ENCODE data around the gene ENTPD3. TPM values are rescaled to one million over a fixed set of nuclear protein-coding genes. Genes with fewer than 3 reads are reported as not detected.
A peak's percentile ranks its signal among the peaks of the same experiment; 100 is the strongest.

Gene ENTPD3
- total RNA-seq, 4 donors from 2014 or later, result 2.1 to 5.7 (median 4.9) TPM

DNA sequence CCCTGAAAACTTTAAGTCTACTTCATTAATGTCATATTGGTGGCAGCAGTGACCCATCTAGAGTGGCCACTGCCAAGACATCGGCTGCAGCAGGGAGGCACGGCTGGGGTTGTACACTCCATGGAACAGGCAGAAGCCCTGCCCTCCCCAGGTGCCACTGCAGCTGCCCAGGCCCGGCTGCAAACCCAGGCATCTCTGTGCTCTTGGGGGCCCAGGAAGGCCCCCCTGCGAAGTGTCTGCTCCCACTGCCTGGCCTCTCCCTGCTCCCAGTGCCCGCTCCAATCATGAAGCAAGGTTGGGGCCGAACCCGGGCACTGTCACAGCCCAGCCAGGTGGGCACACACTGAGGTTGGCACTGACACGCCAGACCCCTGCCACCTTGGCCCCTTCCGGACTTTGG lies 58.1 kb downstream of the ENTPD3 start:
- 91 to 93% methylated on average over 6 to 8 of the region's 9 CpGs for WGBS, 2 donors
- Histone ChIP-seq H3K9me3 (no peaks in the 10 kb centered on the region), H3K27me3 (no peaks in the 10 kb centered on the region), H3K4me3 (replicated peaks in 1 of 3) (no peak overlapping the region), H3K27ac (no peak overlapping the region), H3K4me1 (no peaks in the 10 kb centered on the region), H3K36me3 (no peaks in the 10 kb centered on the region)
- intact Hi-C loops (cut with DNase I), result no loop called here
- TF ChIP-seq POLR2A (IDR thresholded peaks at IDR 0.05), result no peak
- TF ChIP-seq, protein P1, sequence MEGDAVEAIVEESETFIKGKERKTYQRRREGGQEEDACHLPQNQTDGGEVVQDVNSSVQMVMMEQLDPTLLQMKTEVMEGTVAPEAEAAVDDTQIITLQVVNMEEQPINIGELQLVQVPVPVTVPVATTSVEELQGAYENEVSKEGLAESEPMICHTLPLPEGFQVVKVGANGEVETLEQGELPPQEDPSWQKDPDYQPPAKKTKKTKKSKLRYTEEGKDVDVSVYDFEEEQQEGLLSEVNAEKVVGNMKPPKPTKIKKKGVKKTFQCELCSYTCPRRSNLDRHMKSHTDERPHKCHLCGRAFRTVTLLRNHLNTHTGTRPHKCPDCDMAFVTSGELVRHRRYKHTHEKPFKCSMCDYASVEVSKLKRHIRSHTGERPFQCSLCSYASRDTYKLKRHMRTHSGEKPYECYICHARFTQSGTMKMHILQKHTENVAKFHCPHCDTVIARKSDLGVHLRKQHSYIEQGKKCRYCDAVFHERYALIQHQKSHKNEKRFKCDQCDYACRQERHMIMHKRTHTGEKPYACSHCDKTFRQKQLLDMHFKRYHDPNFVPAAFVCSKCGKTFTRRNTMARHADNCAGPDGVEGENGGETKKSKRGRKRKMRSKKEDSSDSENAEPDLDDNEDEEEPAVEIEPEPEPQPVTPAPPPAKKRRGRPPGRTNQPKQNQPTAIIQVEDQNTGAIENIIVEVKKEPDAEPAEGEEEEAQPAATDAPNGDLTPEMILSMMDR (IDR thresholded peaks at IDR 0.05), result no peak
- no peak for DNase-seq

DNA sequence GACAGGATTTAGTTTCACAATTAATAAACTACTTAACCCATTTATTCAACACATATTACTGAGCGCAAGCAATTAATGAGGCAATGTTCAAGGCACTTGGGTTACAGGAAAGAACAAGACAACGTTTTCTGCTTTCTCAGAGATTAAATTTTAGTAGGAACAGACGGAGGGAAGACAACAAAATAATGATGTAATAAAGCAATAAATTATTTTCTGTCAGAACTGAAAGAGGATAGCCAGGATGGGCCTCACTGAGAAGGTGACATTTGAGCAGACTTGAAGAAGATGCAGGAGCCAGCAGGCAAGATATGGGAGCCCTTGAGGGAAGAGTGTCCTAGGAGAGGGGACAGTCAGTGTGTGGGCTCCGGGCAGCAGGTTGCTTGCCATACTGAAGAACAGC lies 58.9 kb downstream of the ENTPD3 start:
- no peaks in the 10 kb centered on the region for H3K9me3 ChIP-seq
- TF ChIP-seq, protein P1 (IDR thresholded peaks at IDR 0.05), result no peak
- no peak for TF ChIP-seq POLR2A (IDR thresholded peaks at IDR 0.05)
- no peaks in the 10 kb centered on the region for H3K36me3 ChIP-seq
- no peak overlapping the region for H3K27ac ChIP-seq
- intact Hi-C loops (cut with DNase I), result no loop called here
- DNase-seq, result no peak
- 78 to 79% methylated on average over 4 of the region's 4 CpGs for WGBS, 2 donors
- no peak overlapping the region for H3K4me3 ChIP-seq (replicated peaks in 1 of 3)
- no peaks in the 10 kb centered on the region for H3K27me3 ChIP-seq
- no peaks in the 10 kb centered on the region for H3K4me1 ChIP-seq

DNA sequence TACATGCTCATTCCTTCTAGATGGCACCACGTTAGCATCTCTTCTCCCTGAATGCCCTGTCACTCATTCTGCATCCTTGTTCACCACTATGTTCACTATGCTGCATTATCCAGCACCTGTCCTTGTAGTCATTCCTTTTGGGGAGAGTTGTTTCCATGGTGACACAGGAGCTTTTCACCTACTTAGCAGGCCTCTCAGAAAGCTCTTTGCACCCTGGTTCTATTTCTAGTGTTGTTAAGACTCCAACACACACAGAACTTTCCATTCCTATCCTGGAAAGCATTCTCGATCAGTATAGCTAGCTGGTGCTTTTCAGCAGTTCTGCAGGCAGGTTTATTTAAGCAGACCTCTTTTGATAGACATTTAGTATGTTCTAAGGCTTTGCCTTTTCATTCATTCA lies 63.5 kb downstream of the ENTPD3 start:
- Histone ChIP-seq H3K4me1 (peaks cover 4 to 11% of the 10 kb centered on the region in 2 donors), H3K9me3 (no peaks in the 10 kb centered on the region), H3K27me3 (no peaks in the 10 kb centered on the region), H3K36me3 (no peaks in the 10 kb centered on the region), H3K4me3 (replicated peaks in 1 of 3) (no peak overlapping the region), H3K27ac (no peak overlapping the region)
- WGBS, 2 donors, result 83 to 84% methylated on average over 2 of the region's 2 CpGs
- no peak for TF ChIP-seq POLR2A (IDR thresholded peaks at IDR 0.05)
- TF ChIP-seq, protein P1 (IDR thresholded peaks at IDR 0.05), result no peak
- intact Hi-C loops (cut with DNase I), result no loop called here
- DNase-seq, result no peak

DNA sequence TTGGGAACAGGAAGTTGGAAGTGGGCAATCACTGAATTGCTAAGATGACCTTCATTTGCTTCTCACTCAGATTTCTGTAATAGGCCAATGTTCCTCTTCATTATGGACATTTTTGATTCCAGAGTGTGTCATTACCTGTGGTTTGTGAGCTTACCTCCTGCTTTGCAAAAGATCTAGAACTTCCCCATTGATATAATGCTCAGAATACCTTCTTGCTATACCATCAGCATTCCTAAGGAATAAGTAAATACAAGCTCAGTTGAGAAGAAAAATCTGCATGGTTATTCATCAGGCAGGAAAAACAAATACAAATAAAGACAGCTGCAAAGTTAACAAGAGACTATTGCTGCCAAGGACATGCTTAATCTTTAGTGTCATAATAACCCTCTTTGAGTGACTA lies 64.6 kb downstream of the ENTPD3 start:
- Histone ChIP-seq H3K4me1 (peaks cover 4 to 15% of the 10 kb centered on the region in 2 donors), H3K27ac (no peak overlapping the region), H3K4me3 (replicated peaks in 1 of 3) (no peak overlapping the region), H3K36me3 (no peaks in the 10 kb centered on the region), H3K27me3 (no peaks in the 10 kb centered on the region), H3K9me3 (no peaks in the 10 kb centered on the region)
- no peak for DNase-seq
- TF ChIP-seq POLR2A (IDR thresholded peaks at IDR 0.05), result no peak
- TF ChIP-seq, protein P1 (IDR thresholded peaks at IDR 0.05), result no peak
- intact Hi-C loops (cut with DNase I), result no loop called here

DNA sequence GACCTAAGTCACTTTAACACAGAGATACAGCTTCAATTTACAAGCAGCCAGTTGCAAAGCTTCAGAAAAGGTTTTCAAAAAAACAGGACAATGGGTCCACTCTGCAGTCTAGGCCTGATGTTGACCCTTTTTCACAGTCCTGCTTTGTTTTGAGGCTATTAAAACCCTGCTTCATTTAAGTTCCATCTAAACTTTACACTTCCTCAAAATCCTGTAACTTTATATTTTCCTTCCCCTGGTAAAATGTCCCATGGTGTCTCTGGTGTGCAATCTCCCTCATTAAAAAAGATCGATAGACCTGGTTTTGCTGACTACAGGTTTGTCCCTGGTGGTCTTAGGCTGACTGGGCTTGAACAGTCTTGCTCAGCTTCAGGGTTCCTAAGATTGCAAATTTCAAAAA lies 65.1 kb downstream of the ENTPD3 start:
- no peak for TF ChIP-seq POLR2A (IDR thresholded peaks at IDR 0.05)
- TF ChIP-seq, protein P1 (IDR thresholded peaks at IDR 0.05), result no peak
- no peak for DNase-seq
- H3K27ac ChIP-seq, result peak overlapping the region in 1 of 3 donors; percentile 91
- intact Hi-C loops (cut with DNase I), result no loop called here
- no peak overlapping the region for H3K4me3 ChIP-seq (replicated peaks in 1 of 3)
- H3K36me3 ChIP-seq, result no peaks in the 10 kb centered on the region
- 85 to 90% methylated on average over 1 of the region's 1 CpG for WGBS, 2 donors
- no peaks in the 10 kb centered on the region for H3K9me3 ChIP-seq
- peaks cover 4 to 15% of the 10 kb centered on the region in 2 donors for H3K4me1 ChIP-seq
- H3K27me3 ChIP-seq, result no peaks in the 10 kb centered on the region
